Measurements from ENCODE around the gene DCAF5.
"Not testable (repeated sequence)": the region's sequence is repeated elsewhere in the genome, so short reads cannot be mapped to it uniquely, and the experiment has no call there.

The DCAF5 gene

DNA sequence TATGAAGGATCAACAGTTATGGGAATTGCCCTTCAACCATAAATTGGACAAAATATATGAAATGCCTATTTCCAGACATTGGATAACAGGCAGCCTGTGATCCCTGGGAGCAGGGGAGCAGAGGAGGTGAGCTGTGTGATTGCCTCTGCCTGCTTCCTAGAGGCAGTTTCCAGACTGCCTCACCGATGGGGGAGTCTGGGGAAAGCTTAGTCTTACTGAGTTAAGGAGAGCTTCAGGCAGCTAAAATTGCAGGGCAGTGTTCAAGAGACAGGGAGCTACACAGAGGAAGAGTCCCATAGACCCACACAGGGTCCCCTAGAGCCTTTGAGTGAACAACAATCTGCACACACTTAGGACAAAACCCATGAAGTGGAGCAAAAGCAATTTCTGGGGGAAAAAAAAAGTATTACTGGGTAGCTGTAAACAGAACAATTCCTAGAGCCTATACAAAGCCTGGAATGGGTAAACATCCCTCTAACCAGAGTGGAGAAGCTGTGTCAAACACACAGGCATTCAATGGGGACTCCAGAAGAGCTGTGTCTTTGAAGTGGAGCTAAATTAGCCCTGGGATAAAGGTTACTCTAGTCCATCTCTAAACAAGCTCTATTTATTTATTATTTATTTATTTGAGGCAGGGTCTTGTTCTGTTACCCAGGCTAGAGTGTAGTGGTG lies 125.5 kb downstream of the DCAF5 start:
- TF ChIP-seq POLR2A (IDR thresholded peaks at IDR 0.05; ENCODE audit: low read depth, low read length): no peak
- no peak for TF ChIP-seq TAF1 (IDR thresholded peaks at IDR 0.05; ENCODE audit: borderline replicate concordance, low read depth, low read length)
- TF ChIP-seq POLR2AphosphoS5 (IDR thresholded peaks at IDR 0.05; ENCODE audit: low read depth, low read length): no peak
- FAIRE-seq (no peak), DNase-seq (ENCODE audit: insufficient read length) (no peak)

DNA sequence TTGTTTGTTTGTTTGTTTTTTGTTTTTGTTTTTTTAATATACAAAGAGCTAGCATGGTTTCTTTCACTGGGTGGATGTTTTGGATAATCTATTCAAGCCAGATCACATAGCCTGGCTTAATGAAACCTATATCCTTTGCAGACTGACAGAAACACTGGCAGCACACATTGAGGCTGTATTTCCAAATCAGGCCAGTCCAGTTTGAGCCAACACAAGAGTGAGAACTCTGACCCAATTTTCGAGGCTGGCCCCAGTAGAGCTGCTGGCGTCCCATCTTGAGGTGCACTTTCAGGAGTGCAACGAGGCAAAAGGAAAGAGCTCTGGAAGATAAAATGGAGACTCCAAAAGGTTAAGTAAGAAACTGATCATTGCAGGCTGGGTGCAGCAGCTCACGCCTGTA lies 129.9 kb downstream of the DCAF5 start:
- no peak for FAIRE-seq
- TF ChIP-seq TAF1 (IDR thresholded peaks at IDR 0.05; ENCODE audit: borderline replicate concordance, low read depth, low read length) (no peak), POLR2A (IDR thresholded peaks at IDR 0.05; ENCODE audit: low read depth, low read length) (no peak), POLR2AphosphoS5 (IDR thresholded peaks at IDR 0.05; ENCODE audit: low read depth, low read length) (no peak)

DNA sequence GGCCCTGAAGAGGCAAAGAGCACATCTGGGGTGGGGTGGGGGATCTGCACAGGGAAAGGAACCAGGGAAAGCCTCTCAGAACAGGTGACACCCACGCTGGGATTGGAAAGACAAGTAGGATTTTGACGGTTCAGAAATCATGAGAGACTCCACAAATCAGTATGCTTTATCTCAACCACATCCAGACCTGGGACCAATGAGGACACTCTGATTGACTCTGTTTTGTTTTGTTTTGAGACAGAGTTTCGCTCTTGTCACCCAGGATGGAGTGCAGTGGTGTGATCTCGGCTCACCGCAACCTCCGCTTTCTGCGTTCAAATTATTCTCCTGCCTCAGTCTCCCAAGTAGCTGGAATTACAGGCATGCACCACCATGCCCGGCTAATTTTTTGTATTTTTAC lies 130.8 kb downstream of the DCAF5 start:
- not testable (repeated sequence) for DNase-seq (ENCODE audit: insufficient read length); FAIRE-seq

More for the DNA sequence above, 129.9 kb downstream of the DCAF5 start:
- DNase-seq (ENCODE audit: insufficient read length): no peak

DNA sequence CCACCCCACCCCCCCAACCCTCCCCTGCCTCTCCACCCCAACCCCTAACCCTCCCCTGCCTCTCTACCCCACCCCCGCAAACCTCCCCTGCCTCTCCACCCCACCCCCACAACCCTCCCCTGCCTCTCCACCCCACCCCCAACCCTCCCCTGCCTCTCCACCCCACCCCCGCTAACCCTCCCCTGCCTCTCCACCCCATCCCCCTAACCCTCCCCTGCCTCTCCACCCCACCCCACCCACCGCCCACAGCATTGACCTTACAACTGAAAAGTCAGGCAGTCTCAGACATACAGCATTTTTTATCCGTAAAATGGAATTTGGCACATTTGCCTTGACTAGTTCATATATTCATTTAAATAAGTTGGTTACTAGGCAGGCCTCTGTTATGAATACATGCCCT lies 135.2 kb downstream of the DCAF5 start:
- FAIRE-seq (no peak), DNase-seq (ENCODE audit: insufficient read length) (no peak)
- no peak for TF ChIP-seq TAF1 (IDR thresholded peaks at IDR 0.05; ENCODE audit: borderline replicate concordance, low read depth, low read length)
- no peak for TF ChIP-seq POLR2A (IDR thresholded peaks at IDR 0.05; ENCODE audit: low read depth, low read length)
- TF ChIP-seq POLR2AphosphoS5 (IDR thresholded peaks at IDR 0.05; ENCODE audit: low read depth, low read length): no peak

DNA sequence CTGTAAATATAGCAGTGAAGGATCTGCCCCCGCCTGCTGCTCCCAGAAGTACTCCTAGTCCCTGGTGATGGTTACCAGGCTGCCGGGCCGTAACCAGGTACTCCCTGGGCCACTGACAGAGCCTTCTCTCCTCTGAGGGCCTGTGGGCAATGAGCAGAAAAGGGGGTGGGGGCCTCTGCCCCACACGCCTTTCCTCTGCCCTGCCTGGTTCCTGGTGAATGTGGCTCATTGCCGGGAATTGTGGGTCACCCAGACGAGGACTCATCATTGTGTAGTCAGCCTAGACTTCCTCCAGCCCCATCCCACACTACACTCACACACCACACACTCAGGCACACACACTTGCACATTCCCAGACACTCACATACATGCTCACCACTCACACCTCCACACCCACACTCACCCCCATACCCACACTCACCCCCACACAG lies 138.1 kb downstream of the DCAF5 start:
- TF ChIP-seq POLR2A (IDR thresholded peaks at IDR 0.05; ENCODE audit: low read depth, low read length) (no peak), POLR2AphosphoS5 (IDR thresholded peaks at IDR 0.05; ENCODE audit: low read depth, low read length) (no peak), TAF1 (IDR thresholded peaks at IDR 0.05; ENCODE audit: borderline replicate concordance, low read depth, low read length) (no peak)
- FAIRE-seq (no peak), DNase-seq (ENCODE audit: insufficient read length) (no peak)

DNA sequence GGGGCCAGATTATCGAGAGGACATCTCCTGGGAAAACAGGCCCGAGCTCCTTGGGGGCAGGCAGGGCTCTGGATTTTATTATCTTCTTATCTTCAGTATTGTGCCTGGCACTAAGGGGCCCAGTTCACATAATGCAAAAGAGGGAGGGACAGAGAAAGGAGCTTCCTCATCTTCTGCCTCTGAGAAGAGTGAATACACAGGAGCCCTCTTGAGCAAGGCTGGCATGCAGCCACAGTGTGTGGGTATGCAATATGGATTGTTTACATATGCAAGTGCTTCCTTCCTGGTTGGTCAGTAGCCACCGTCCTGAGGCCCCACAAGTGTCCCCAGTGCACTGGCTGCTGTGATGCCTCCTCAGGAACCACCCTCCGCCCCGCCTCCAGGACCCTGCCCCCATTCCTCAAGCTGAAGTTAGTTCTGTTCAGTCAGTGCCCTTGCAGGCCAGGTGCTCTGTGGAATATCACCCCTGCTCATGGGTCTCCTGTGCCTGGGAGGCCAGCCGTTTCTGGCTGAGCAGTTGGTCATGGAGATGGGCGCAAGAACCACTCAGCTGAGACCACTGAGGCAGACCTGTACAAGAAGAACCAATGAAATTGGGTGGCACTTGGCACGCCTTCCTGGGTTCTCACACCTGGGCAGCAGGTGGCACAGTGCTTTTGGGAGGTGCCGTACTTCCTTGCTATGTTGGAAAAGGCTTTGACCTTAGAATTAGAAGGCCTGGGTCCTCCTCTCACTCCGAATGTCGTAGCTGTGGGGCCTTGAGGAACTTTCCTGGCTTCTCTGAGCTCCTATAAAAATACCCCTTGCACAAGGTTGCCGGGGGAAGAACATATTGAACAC lies 138.8 kb downstream of the DCAF5 start:
- TF ChIP-seq POLR2AphosphoS5 (IDR thresholded peaks at IDR 0.05; ENCODE audit: low read depth, low read length) (no peak), POLR2A (IDR thresholded peaks at IDR 0.05; ENCODE audit: low read depth, low read length) (no peak), TAF1 (IDR thresholded peaks at IDR 0.05; ENCODE audit: borderline replicate concordance, low read depth, low read length) (no peak)
- FAIRE-seq (no peak), DNase-seq (ENCODE audit: insufficient read length) (no peak)

DNA sequence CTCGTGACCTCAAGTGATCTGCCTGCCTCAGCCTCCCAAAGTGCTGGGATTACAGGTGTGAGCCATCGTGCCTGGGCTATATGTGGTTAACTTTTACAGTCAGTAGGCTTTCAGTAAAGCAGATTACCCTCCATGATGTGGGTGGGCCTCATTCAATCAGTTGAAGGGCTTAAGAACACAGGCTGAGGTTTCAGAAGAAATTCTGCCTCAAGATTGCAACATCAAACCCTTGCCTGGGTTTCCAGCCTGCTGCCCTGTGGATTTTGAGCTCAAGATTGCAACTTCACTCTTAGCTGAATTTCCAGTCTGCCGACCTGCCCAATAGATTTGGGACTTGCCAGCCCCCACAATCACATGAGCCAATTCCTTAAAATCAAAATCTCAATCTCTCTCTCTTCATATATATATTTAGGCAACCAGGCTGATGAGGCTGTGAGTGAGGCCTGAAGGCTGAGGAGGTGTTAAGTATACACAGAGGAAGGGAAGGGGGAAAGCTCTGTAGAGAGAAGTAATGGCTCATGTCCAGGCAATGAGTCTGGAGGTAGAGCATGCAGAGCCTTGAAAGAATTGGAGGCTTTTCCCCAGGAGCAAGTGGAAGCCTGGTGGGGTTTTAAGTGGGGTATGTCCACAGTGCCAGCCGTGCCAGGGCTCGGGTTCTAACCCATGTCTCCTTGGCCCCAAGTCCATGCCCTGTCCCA lies 140.5 kb downstream of the DCAF5 start:
- TF ChIP-seq POLR2A (IDR thresholded peaks at IDR 0.05; ENCODE audit: low read depth, low read length) (no peak), POLR2AphosphoS5 (IDR thresholded peaks at IDR 0.05; ENCODE audit: low read depth, low read length) (no peak), TAF1 (IDR thresholded peaks at IDR 0.05; ENCODE audit: borderline replicate concordance, low read depth, low read length) (no peak)
- no peak for DNase-seq (ENCODE audit: insufficient read length)
- FAIRE-seq: no peak

DNA sequence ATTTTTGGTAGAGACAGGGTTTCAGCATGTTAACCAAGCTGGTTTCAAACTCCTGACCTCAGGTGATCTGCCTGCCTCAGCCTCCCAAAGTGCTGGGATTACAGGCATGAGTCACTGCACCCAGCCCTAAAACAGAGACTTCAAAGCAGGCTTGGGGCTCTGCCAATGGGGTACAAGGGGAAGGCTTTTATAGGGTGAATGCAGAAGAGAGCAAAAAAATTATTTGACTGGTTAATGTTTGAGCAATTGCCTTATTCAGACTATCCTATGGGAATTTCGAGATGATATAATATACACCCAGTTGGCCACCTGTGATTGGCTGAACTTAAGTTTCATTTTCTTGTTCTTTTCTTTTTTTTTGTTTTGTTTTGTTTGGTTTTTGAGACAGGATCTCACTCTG lies 142.3 kb downstream of the DCAF5 start:
- TF ChIP-seq TAF1 (IDR thresholded peaks at IDR 0.05; ENCODE audit: borderline replicate concordance, low read depth, low read length): no peak
- no peak for TF ChIP-seq POLR2A (IDR thresholded peaks at IDR 0.05; ENCODE audit: low read depth, low read length)
- no peak for TF ChIP-seq POLR2AphosphoS5 (IDR thresholded peaks at IDR 0.05; ENCODE audit: low read depth, low read length)
- no peak for DNase-seq (ENCODE audit: insufficient read length)
- no peak for FAIRE-seq

DNA sequence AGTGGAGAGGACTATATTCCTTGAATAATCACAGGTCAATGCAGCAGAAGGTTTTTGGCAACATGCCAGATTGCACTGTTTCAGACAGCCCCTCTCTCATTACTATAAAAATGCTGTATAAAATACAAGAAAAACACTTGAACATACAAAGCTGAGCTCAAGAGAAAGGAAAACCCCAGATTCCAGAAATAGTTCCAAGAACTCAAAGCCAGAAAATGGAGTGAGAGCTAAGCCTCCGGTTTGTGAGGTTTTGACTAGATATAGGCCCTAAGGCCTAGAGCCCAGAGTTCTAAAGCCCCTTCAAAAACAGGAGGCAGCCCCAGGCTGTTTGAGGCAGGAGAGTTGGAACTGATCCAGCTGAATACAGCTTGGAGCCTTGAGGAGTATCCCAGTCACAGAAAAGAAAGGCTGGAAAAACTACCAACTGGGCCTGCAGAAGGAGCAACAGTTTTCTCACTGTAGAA lies 144.5 kb downstream of the DCAF5 start:
- FAIRE-seq (no peak), DNase-seq (ENCODE audit: insufficient read length) (no peak)
- TF ChIP-seq POLR2AphosphoS5 (IDR thresholded peaks at IDR 0.05; ENCODE audit: low read depth, low read length) (no peak), POLR2A (IDR thresholded peaks at IDR 0.05; ENCODE audit: low read depth, low read length) (no peak), TAF1 (IDR thresholded peaks at IDR 0.05; ENCODE audit: borderline replicate concordance, low read depth, low read length) (no peak)

DNA sequence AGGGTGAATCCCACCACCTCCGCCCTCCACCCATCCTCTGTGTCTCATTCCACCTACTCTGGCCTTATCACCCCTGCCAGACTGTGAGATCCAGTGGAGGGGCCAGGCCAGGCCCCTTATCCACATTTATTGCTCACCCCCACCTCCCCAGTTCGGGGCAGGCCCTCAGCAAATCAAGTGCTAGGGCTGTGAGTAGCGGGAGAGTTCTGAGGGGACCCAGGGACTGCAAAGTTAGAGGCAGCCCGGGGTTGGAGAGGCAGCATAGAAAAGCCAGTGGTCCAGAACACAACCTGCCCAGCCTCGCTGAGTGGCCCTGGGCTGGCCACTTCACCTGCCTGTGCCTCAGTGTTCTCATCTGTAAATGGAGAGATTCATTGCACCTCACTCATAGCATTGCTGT lies 146.6 kb downstream of the DCAF5 start:
- FAIRE-seq (no peak), DNase-seq (ENCODE audit: insufficient read length) (no peak)
- TF ChIP-seq POLR2A (IDR thresholded peaks at IDR 0.05; ENCODE audit: low read depth, low read length) (no peak), TAF1 (IDR thresholded peaks at IDR 0.05; ENCODE audit: borderline replicate concordance, low read depth, low read length) (no peak), POLR2AphosphoS5 (IDR thresholded peaks at IDR 0.05; ENCODE audit: low read depth, low read length) (no peak)

DNA sequence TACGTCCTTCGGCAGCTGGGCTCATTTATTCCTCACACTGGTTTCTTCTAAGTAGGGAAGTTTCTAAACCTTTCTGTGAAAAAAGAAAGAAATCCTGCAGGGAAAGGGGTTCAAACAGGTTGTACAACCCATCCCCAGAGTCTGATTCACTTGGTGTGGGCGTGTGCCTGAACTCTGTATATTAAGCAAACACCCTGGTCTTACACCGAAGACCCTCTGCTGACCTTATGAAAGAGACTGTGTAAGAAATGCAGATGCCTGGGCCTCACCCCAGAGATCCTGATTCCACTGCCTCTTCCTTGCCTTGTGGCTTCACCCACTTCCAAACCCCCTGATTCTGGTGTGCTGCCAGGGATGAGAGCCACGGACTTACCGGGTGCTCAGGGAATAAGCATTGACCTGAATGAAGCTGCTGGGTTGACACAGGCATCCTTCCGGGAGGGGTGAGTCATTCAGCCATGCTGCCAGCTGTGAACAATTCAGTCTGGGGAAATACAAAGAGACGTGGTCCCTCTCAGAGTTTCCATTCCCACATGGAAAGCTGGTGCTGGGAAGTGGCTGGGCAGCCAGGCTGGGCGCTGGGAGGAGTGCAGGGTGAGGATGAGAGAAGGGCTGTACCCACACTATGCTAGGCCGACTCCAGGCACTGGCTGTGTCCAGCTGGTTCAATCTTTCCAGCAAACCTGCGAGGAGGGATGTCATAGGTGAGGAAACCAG lies 147.3 kb downstream of the DCAF5 start:
- TF ChIP-seq TAF1 (IDR thresholded peaks at IDR 0.05; ENCODE audit: borderline replicate concordance, low read depth, low read length): no peak
- no peak for TF ChIP-seq POLR2AphosphoS5 (IDR thresholded peaks at IDR 0.05; ENCODE audit: low read depth, low read length)
- no peak for TF ChIP-seq POLR2A (IDR thresholded peaks at IDR 0.05; ENCODE audit: low read depth, low read length)
- DNase-seq (ENCODE audit: insufficient read length) (no peak), FAIRE-seq (no peak)

Measured in GM12892 (cell line).